ENCODE data around the gene OR1C1.
"Not testable (repeated sequence)": the region's sequence is repeated elsewhere in the genome, so short reads cannot be mapped to it uniquely, and the experiment has no call there.

GRCh38 chr1:247710681-247711080 lies 49.7 kb downstream of the OR1C1 start:
- TF ChIP-seq POLR2AphosphoS5 (IDR thresholded peaks at IDR 0.05; ENCODE audit: insufficient read depth, low read depth, low read length); CTCF (IDR thresholded peaks at IDR 0.05; ENCODE audit: extremely low read depth in 1 of 2, insufficient read depth in 1 of 2, low read depth in 1 of 2, low read length in 2 of 2); EZH2 (IDR thresholded peaks at IDR 0.05; ENCODE audit: borderline replicate concordance, low read depth, low read length, severe bottlenecking); POLR2A (IDR thresholded peaks at IDR 0.05; ENCODE audit: low read depth, low read length): not testable (repeated sequence)
